H9 (cell line): Measurements from ENCODE around the gene ETFBKMT. TPM values are rescaled to one million over a fixed set of nuclear protein-coding genes. Genes with fewer than 3 reads are reported as not detected.

Experiments used
- DNase-seq: peaks from one replicate; pipeline ENCODE4 v3.0.0-alpha.2; 2017
- H2AFZ ChIP-seq: one replicate; pipeline ENCODE4 v1.6.1; 2013; ENCODE audit warnings: mild to moderate bottlenecking, low read length, control low read depth, moderate library complexity
- H2AK5ac ChIP-seq: 2 replicates; pipeline ENCODE4 v1.6.1; 2013; ENCODE audit warnings: low read length, control low read depth, mixed read lengths; ENCODE audit not compliant: insufficient read length
- H2BK120ac ChIP-seq: one replicate; pipeline ENCODE4 v1.6.1; 2013; ENCODE audit warnings: low read depth, mild to moderate bottlenecking, low read length, control low read depth, inconsistent platforms; ENCODE audit not compliant: poor library complexity, severe bottlenecking
- H2BK12ac ChIP-seq: 2 replicates; pipeline ENCODE4 v1.6.1; 2013; ENCODE audit warnings: low read length, control low read depth, mixed read lengths, low read depth; ENCODE audit not compliant: insufficient read length
- H2BK15ac ChIP-seq: 2 replicates; pipeline ENCODE4 v1.6.1; 2013; ENCODE audit warnings: low read depth, low read length, control low read depth
- H2BK20ac ChIP-seq: one replicate; pipeline ENCODE4 v1.6.1; 2013; ENCODE audit warnings: low read depth, mild to moderate bottlenecking, low read length, control low read depth, inconsistent platforms; ENCODE audit not compliant: poor library complexity, severe bottlenecking
- H2BK5ac ChIP-seq: 2 replicates; pipeline ENCODE4 v1.6.1; 2013; ENCODE audit warnings: low read length, control low read depth, mixed read lengths; ENCODE audit not compliant: insufficient read length
- H3K14ac ChIP-seq: 2 replicates; pipeline ENCODE4 v1.6.1; 2013; ENCODE audit warnings: low read length, control low read depth; ENCODE audit not compliant: insufficient read depth
- H3K18ac ChIP-seq: 2 replicates; pipeline ENCODE4 v1.6.1; 2013; ENCODE audit warnings: low read depth, mild to moderate bottlenecking, mixed read lengths, low read length, control low read depth; ENCODE audit not compliant: insufficient read length
- H3K23ac ChIP-seq: 2 replicates; pipeline ENCODE4 v1.6.1; 2013; ENCODE audit warnings: low read length, control low read depth, mixed read lengths, low read depth; ENCODE audit not compliant: insufficient read length
- H3K23me2 ChIP-seq: 2 replicates; pipeline ENCODE4 v1.6.1; 2013; ENCODE audit warnings: low read depth, mild to moderate bottlenecking, mixed read lengths, low read length, control low read depth; ENCODE audit not compliant: insufficient read length, poor library complexity, severe bottlenecking
- H3K27ac ChIP-seq: 2 replicates; pipeline ENCODE4 v1.5.1; 2013; ENCODE audit warnings: low read length, control low read depth, mixed read lengths, low read depth; ENCODE audit not compliant: insufficient read length
- H3K27me3 ChIP-seq: 2 replicates; pipeline ENCODE4 v1.6.1; 2013; ENCODE audit warnings: low read length, control low read depth, inconsistent platforms; ENCODE audit not compliant: insufficient read depth
- H3K4ac ChIP-seq: 2 replicates; pipeline ENCODE4 v1.6.1; 2013; ENCODE audit warnings: low read depth, mild to moderate bottlenecking, control low read depth, inconsistent platforms, low read length, moderate library complexity
- H3K4me1 ChIP-seq: 2 replicates; pipeline ENCODE4 v1.6.1; 2013; ENCODE audit warnings: low read length, control low read depth, inconsistent platforms; ENCODE audit not compliant: insufficient read depth
- H3K4me2 ChIP-seq: 2 replicates; pipeline ENCODE4 v1.6.1; 2013; ENCODE audit warnings: low read length, control low read depth, mixed read lengths; ENCODE audit not compliant: insufficient read length, insufficient read depth
- H3K56ac ChIP-seq: 2 replicates; pipeline ENCODE4 v1.6.1; 2013; ENCODE audit warnings: low read depth, mild to moderate bottlenecking, mixed read lengths, low read length, control low read depth; ENCODE audit not compliant: insufficient read length
- H3K79me1 ChIP-seq: 2 replicates; pipeline ENCODE4 v1.6.1; 2013; ENCODE audit warnings: low read depth, mild to moderate bottlenecking, moderate library complexity, low read length, control low read depth, inconsistent platforms; ENCODE audit not compliant: insufficient read depth, poor library complexity, severe bottlenecking
- H3K79me2 ChIP-seq: 2 replicates; pipeline ENCODE4 v1.6.1; 2013; ENCODE audit warnings: low read length, control low read depth, inconsistent platforms; ENCODE audit not compliant: insufficient read depth
- H3K9ac ChIP-seq: 2 replicates; pipeline ENCODE4 v1.6.1; 2013; ENCODE audit warnings: low read length, control low read depth, mixed read lengths; ENCODE audit not compliant: insufficient read length; ENCODE audit errors: extremely low read depth
- H3K9me3 ChIP-seq: one replicate; pipeline ENCODE4 v1.6.1; 2013; ENCODE audit warnings: low read depth, low read length, inconsistent platforms; ENCODE audit not compliant: control insufficient read depth
- H3T11ph ChIP-seq: one replicate; pipeline ENCODE4 v1.6.1; 2013; ENCODE audit warnings: mild to moderate bottlenecking, low read length, control low read depth, inconsistent platforms
- H4K20me1 ChIP-seq: one replicate; pipeline ENCODE4 v1.6.1; 2013; ENCODE audit not compliant: control insufficient read depth, insufficient read length, insufficient read depth
- H4K5ac ChIP-seq: 2 replicates; pipeline ENCODE4 v1.6.1; 2013; ENCODE audit warnings: low read depth, mild to moderate bottlenecking, mixed read lengths, low read length, control low read depth; ENCODE audit not compliant: insufficient read length
- H4K8ac ChIP-seq: replicated peaks from 2 replicates; pipeline ENCODE4 v1.6.1; 2013; ENCODE audit warnings: low read length, control low read depth, mixed read lengths, low read depth; ENCODE audit not compliant: insufficient read length
- H4K91ac ChIP-seq: 2 replicates; pipeline ENCODE4 v1.6.1; 2013; ENCODE audit warnings: low read depth, mild to moderate bottlenecking, moderate library complexity, mixed read lengths, low read length, control low read depth; ENCODE audit not compliant: insufficient read length
- H3K27ac Mint-ChIP-seq, 3 experiments: 2 replicates in 2 of 3; 3 replicates in 1 of 3; pipeline ENCODE4 v1.8.0; 2020 to 2021; ENCODE audit warnings: mixed read lengths in 3 of 3, mild to moderate bottlenecking in 1 of 3, moderate library complexity in 1 of 3
- H3K27me3 Mint-ChIP-seq: 2 replicates; pipeline ENCODE4 v1.8.0; 2021; ENCODE audit warnings: low read depth, mild to moderate bottlenecking, moderate library complexity, mixed read lengths
- H3K36me3 Mint-ChIP-seq, 3 experiments: 2 replicates in 2 of 3; 3 replicates in 1 of 3; pipeline ENCODE4 v1.8.0; 2020 to 2021; ENCODE audit warnings: low read depth in 3 of 3, mixed read lengths in 3 of 3; ENCODE audit not compliant: insufficient read depth in 1 of 3
- H3K4me1 Mint-ChIP-seq, 2 experiments: 2 replicates each; pipeline ENCODE4 v1.8.0; 2020; ENCODE audit warnings: mixed read lengths in 2 of 2
- H3K4me3 Mint-ChIP-seq, 2 experiments: 2 replicates in 1 of 2; 3 replicates in 1 of 2; pipeline ENCODE4 v1.8.0; 2020 to 2021; ENCODE audit warnings: mild to moderate bottlenecking in 2 of 2, mixed read lengths in 2 of 2, moderate library complexity in 1 of 2
- H3K9me3 Mint-ChIP-seq, 2 experiments: 2 replicates in 1 of 2; 3 replicates in 1 of 2; pipeline ENCODE4 v1.8.0; 2020; ENCODE audit warnings: mild to moderate bottlenecking in 2 of 2, mixed read lengths in 2 of 2, moderate library complexity in 1 of 2
- WGBS: extraction: QIAGEN DNeasy Blood & Tissue Kit; methylation state at CpG from one replicate; pipeline ENCODE4 v1.1.7; 2013; ENCODE audit warnings: missing lambda C conversion rate, low lambda C conversion rate, mixed read lengths; ENCODE audit not compliant: insufficient read length; ENCODE audit errors: extremely low coverage; 5-methylcytosine and 5-hydroxymethylcytosine counted together
- total RNA-seq: library from RNA; stranded (reverse); gene quantifications from 2 replicates; pipeline ENCODE4 v1.2.1, GENCODE V29; 2021
- TF ChIP-seq, protein P1 (sequence below): fragments of 200-600 bp; sonication (generic); conservative IDR thresholded peaks from 3 replicates; pipeline ENCODE4 v1.8.0; 2021; ENCODE audit warnings: antibody characterized with exemption, mild to moderate bottlenecking

ETFBKMT gene
- total RNA-seq, 1 experiment from 2014 or later = 0.81 TPM

DNA sequence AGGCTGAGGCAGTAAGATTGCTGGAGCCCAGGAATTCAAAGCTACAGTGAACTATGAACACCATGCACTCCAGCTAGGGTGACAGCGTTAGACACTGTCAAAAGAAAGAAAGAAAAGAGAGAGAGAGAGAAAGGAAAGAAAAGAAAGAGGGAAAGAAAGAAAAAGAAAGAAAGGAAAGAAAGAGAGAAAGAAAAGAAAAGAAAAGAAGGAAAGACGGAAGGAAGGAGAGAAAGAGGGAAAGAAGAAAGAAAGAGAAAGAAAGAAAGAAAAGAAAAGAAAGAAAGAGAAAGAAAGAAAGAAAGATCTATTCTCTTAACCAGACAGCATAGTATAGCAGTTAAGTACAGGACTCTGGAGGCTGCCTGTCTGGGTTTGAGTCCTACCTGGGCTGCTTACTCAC, 46.7 kb upstream of the ETFBKMT start:
- no peak overlapping the region for H3K14ac ChIP-seq
- H3K27ac ChIP-seq = no peak overlapping the region
- no peaks in the 10 kb centered on the region for H3K79me2 ChIP-seq
- H3T11ph ChIP-seq = no peak overlapping the region
- no peak overlapping the region for H2BK20ac ChIP-seq
- H3K4me2 ChIP-seq = no peak overlapping the region
- H4K20me1 ChIP-seq = no peaks in the 10 kb centered on the region
- H2BK120ac ChIP-seq = no peak overlapping the region
- Mint-ChIP-seq H3K4me3 (no peak overlapping the region), H3K27me3 (peaks cover 2% of the 10 kb centered on the region; the same call in 1 of the 2 replicates), H3K27ac (no peak overlapping the region), H3K36me3 (peaks cover 3 to 5% (median 4%) of the 10 kb centered on the region in 3 experiments; a peak in 6 of 7 replicates), H3K9me3 (peaks cover 11 to 15% of the 10 kb centered on the region in 2 experiments), H3K4me1 (no peaks in the 10 kb centered on the region)
- H3K18ac ChIP-seq = no peak overlapping the region
- H2AFZ ChIP-seq = no peak overlapping the region
- DNase-seq = peak; percentile 0
- H3K4ac ChIP-seq = no peak overlapping the region
- TF ChIP-seq, protein P1, sequence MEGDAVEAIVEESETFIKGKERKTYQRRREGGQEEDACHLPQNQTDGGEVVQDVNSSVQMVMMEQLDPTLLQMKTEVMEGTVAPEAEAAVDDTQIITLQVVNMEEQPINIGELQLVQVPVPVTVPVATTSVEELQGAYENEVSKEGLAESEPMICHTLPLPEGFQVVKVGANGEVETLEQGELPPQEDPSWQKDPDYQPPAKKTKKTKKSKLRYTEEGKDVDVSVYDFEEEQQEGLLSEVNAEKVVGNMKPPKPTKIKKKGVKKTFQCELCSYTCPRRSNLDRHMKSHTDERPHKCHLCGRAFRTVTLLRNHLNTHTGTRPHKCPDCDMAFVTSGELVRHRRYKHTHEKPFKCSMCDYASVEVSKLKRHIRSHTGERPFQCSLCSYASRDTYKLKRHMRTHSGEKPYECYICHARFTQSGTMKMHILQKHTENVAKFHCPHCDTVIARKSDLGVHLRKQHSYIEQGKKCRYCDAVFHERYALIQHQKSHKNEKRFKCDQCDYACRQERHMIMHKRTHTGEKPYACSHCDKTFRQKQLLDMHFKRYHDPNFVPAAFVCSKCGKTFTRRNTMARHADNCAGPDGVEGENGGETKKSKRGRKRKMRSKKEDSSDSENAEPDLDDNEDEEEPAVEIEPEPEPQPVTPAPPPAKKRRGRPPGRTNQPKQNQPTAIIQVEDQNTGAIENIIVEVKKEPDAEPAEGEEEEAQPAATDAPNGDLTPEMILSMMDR = no peak
- no CpG with 5 or more reads among the region's 2 CpGs for WGBS
- H3K27me3 ChIP-seq = no peaks in the 10 kb centered on the region
- H4K5ac ChIP-seq = no peak overlapping the region
- no peak overlapping the region for H2BK15ac ChIP-seq
- no peak overlapping the region for H2BK5ac ChIP-seq
- no peaks in the 10 kb centered on the region for H3K4me1 ChIP-seq
- no peak overlapping the region for H2BK12ac ChIP-seq
- H4K8ac ChIP-seq = no peak overlapping the region
- H3K56ac ChIP-seq = no peak overlapping the region
- H2AK5ac ChIP-seq = no peak overlapping the region
- H3K9ac ChIP-seq = no peak overlapping the region
- no peaks in the 10 kb centered on the region for H3K79me1 ChIP-seq
- H4K91ac ChIP-seq = no peak overlapping the region
- H3K9me3 ChIP-seq = no peaks in the 10 kb centered on the region
- H3K23me2 ChIP-seq = no peaks in the 10 kb centered on the region
- no peak overlapping the region for H3K23ac ChIP-seq
